Chondrocyte (in vitro differentiated cells): Measurements from ENCODE around the gene PTGER1. TPM values are rescaled to one million over a fixed set of nuclear protein-coding genes. Genes with fewer than 3 reads are reported as not detected.

ENCODE experiments used
- DNase-seq: peaks from one replicate; pipeline ENCODE4 v3.0.0; 2021; ENCODE audit warnings: mixed read lengths, low spot score
- H3K27ac Mint-ChIP-seq: one replicate; pipeline ENCODE4 v1.8.0; 2021; ENCODE audit warnings: mild to moderate bottlenecking, moderate library complexity, mixed read lengths; ENCODE audit not compliant: unreplicated experiment
- H3K27me3 Mint-ChIP-seq: 2 replicates; pipeline ENCODE4 v1.8.0; 2021; ENCODE audit warnings: low read depth, mixed read lengths
- H3K36me3 Mint-ChIP-seq: 2 replicates; pipeline ENCODE4 v1.8.0; 2021; ENCODE audit warnings: low read depth, mixed read lengths
- H3K4me1 Mint-ChIP-seq: 2 replicates; pipeline ENCODE4 v1.8.0; 2021; ENCODE audit warnings: low read depth, mild to moderate bottlenecking, mixed read lengths
- H3K4me3 Mint-ChIP-seq: one replicate; pipeline ENCODE4 v1.8.0; 2021; ENCODE audit warnings: mild to moderate bottlenecking, moderate library complexity, mixed read lengths; ENCODE audit not compliant: unreplicated experiment
- H3K9me3 Mint-ChIP-seq: 2 replicates; pipeline ENCODE4 v1.8.0; 2021; ENCODE audit warnings: low read depth, mixed read lengths
- total RNA-seq: library from RNA; stranded (reverse); gene quantifications from 3 replicates; pipeline ENCODE4 v1.2.1, GENCODE V29; 2021
- TF ChIP-seq, protein P1 (sequence below): fragments of 200-600 bp; sonication (generic); IDR thresholded peaks from 2 replicates; pipeline ENCODE4 v1.5.0; 2021; ENCODE audit warnings: antibody characterized with exemption, mild to moderate bottlenecking, moderate library complexity

Gene PTGER1
- total RNA-seq, 1 donor from 2014 or later, result 1.6 TPM

DNA sequence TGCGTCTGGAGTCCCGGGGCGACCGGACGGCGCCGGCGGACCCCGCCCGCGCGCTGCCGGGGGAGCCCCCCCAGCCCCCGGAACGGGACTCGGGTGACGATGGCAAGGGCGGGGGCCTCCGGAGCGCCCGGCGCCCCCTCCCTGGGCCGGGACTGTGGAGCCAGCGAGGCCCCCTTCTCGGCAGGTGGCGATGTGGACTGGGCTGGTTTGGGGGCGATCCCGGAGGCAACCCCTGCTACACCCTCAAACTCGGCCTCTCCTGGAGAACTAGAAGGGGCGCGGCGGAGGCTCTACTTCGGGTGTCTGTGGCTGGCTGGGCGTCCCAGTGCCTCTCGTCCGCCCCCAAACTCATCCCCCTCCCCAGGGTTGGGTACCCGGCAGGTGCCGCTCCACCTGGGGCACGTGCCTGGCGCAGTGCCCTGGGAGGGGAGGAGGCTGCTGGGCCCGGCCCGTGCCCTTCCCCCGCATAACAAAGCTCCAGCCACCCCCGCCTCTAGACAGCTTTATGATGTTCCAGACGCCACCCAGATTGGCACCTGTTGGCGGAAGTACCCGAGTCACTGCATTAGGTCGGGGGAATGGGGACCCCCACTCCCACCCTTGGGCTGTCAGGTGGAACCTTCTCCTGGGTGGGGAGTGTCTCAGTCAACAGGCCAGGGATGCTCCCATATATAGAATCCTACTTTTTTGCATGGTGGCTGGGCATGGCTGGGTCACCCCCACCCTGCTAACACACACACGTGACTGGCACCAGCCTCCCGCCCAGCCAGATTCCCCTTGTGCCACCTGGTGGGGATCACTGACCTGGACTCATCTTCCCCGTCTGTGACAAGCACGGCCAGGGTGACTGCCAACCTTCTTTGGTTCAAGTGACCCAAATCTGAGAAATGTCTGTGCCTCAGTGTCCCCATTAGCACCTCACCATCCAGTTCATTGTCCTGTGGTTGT is 41.3 kb downstream of the PTGER1 start:
- TF ChIP-seq, protein P1, sequence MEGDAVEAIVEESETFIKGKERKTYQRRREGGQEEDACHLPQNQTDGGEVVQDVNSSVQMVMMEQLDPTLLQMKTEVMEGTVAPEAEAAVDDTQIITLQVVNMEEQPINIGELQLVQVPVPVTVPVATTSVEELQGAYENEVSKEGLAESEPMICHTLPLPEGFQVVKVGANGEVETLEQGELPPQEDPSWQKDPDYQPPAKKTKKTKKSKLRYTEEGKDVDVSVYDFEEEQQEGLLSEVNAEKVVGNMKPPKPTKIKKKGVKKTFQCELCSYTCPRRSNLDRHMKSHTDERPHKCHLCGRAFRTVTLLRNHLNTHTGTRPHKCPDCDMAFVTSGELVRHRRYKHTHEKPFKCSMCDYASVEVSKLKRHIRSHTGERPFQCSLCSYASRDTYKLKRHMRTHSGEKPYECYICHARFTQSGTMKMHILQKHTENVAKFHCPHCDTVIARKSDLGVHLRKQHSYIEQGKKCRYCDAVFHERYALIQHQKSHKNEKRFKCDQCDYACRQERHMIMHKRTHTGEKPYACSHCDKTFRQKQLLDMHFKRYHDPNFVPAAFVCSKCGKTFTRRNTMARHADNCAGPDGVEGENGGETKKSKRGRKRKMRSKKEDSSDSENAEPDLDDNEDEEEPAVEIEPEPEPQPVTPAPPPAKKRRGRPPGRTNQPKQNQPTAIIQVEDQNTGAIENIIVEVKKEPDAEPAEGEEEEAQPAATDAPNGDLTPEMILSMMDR, result peak; percentile 42
- Mint-ChIP-seq H3K9me3 (no peaks in the 10 kb centered on the region), H3K4me1 (peaks cover 20% of the 10 kb centered on the region), H3K27ac (peak overlapping the region; percentile 84), H3K27me3 (no peaks in the 10 kb centered on the region), H3K4me3 (peak overlapping the region; percentile 67), H3K36me3 (no peaks in the 10 kb centered on the region)
- DNase-seq, result no peak

DNA sequence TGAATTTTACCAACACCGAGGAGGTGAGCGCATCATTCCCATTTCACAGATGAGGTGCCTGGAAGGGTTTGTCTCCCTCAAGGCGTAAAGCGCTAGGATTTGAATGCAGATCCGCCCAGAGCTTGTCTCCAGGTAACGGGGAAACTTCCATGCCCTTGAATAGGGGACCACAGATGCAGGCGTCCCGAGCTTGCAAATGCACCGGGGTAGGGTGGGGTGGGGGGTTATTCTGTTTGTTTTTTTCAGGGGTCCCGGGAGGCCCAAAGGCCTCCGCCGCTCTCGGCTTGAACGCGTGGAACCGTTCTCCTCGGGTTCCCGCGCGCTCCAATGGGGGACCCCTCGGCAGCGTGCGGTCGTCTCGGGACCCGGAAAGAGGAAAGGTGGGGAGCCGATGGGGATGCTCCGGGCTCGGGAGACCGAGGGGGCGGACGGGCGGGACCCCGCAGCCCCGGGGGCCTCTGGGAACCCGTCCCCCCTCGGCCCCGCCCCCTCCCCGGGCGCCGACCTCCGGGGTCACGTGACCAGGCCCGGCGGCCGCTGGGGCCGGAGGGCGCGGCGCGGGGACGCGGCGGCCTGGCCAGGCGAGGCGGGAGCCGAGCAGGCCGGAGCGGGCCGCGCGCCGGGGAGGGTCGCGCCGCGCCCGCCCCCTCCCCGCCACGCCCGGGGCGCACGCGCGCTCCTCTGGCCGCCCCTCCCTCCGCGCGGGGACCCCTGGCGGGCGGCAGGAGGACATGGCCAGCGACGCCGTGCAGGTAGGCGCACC is 42.2 kb downstream of the PTGER1 start, which contains the start of gene PKN1:
TSS of gene PKN1 (plus strand) at position 516 of the 763 bp plus-strand sequence. CDS start at position 732, 216 bp downstream.
- Mint-ChIP-seq H3K27ac (peak within 1 kb of the TSS; percentile 84), H3K4me1 (peaks cover 20% of the 10 kb centered on the region)

DNA sequence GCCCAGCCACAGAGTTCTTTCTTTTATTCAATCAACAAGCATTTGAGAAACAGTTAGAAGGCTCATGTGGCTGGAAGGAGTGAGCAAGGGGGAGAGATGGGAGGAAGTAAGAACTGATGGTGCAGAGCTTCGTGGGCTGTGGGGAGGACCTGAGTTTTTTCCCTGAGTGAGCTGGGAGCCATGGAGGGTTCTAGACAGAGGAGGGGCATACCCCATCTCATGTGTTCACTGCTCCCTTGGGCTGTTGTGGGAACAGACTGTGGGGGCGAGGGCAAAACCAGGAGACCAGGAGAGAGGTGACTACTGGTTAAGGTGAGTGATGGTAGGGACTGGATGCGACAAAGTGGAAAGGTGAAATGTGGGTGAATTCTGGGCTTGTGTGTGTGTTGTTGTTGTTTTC is 44.4 kb downstream of the PTGER1 start:
- H3K27ac Mint-ChIP-seq, result no peak overlapping the region
- H3K36me3 Mint-ChIP-seq, result no peaks in the 10 kb centered on the region
- H3K27me3 Mint-ChIP-seq, result no peaks in the 10 kb centered on the region
- peaks cover 20% of the 10 kb centered on the region for H3K4me1 Mint-ChIP-seq
- TF ChIP-seq, protein P1, result no peak
- DNase-seq, result no peak
- no peak overlapping the region for H3K4me3 Mint-ChIP-seq
- H3K9me3 Mint-ChIP-seq, result no peaks in the 10 kb centered on the region

More for the DNA sequence above, 42.2 kb downstream of the PTGER1 start, which contains the start of gene PKN1:
- no peak for DNase-seq
- Mint-ChIP-seq H3K4me3 (peak within 1 kb of the TSS; percentile 72), H3K27me3 (no peaks in the 10 kb centered on the region), H3K9me3 (no peaks in the 10 kb centered on the region), H3K36me3 (no peaks in the 10 kb centered on the region)
- TF ChIP-seq, protein P1, result no peak

DNA sequence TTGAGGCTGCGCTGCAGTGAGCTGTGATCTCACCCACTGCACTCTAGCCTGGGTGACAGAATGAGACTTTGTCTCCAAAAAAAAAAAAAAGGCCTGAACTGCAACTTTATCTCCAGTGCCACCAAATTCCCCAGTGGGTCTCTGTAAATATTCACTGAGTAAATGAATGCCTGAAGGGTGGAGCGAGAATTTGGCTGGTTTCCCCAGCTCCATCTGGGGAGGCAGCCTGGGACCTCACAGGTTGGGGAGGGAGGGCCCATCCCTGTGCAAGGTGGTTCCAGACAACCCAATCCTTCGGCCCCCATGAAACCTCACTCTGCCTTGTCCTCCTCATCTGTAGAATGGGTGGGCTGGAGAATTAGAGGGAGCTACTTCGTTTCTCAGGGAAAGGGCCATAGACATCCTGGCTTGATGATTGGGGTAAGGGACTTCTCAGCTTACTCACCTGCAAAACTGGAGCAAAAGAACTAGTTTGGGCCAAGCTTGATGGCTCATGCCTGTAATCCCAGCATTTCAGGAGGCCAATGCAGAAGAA is 46.2 kb downstream of the PTGER1 start:
- TF ChIP-seq, protein P1, result no peak
- Mint-ChIP-seq H3K4me3 (no peak overlapping the region), H3K36me3 (no peaks in the 10 kb centered on the region), H3K4me1 (peaks cover 6% of the 10 kb centered on the region), H3K9me3 (no peaks in the 10 kb centered on the region), H3K27me3 (no peaks in the 10 kb centered on the region), H3K27ac (no peak overlapping the region)
- no peak for DNase-seq

DNA sequence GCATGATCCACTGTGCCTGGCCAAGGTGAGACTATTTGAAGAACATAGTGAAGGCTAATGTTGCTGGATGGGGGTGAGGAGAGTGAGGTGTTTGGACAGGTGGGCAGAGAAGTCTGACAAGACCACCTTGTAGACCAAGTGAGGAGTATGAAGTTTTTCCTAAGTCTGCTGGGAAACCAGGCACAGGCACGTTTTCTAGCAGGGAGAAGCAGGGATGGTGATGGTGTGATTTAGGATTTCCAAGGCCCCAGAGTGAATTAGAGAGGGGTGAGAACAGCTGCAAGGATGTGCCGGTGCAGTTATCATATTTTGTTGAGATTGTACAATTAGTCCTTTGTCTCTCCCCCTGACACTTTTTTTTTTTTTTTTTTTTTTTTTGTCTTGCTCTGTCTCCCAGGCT is 47.7 kb downstream of the PTGER1 start:
- Mint-ChIP-seq H3K4me1 (peaks cover 2% of the 10 kb centered on the region), H3K36me3 (no peaks in the 10 kb centered on the region), H3K27me3 (no peaks in the 10 kb centered on the region), H3K27ac (no peak overlapping the region), H3K9me3 (no peaks in the 10 kb centered on the region), H3K4me3 (no peak overlapping the region)
- TF ChIP-seq, protein P1, result no peak
- DNase-seq, result no peak
